ENCODE results near the gene TRPC3.

Gene TRPC3

GRCh38 chr4:121952290-121952689, 430 bp upstream of the TRPC3 start:
- H3K4me3 ChIP-seq (ENCODE audit: control insufficient read depth, low read depth, low read length) = no peak overlapping the region
- no peak for TF ChIP-seq CTCF (conservative IDR thresholded peaks at IDR 0.05; ENCODE audit: control insufficient read depth, insufficient read depth, low read depth, low read length)
- DNase-seq (ENCODE audit: low read depth) = no peak

GRCh38 chr4:121950680-121951520, 960 bp downstream of the TRPC3 start:
- H3K4me3 ChIP-seq (ENCODE audit: control insufficient read depth, low read depth, low read length) = peak overlapping the region; percentile 56
- TF ChIP-seq CTCF (conservative IDR thresholded peaks at IDR 0.05; ENCODE audit: control insufficient read depth, insufficient read depth, low read depth, low read length) = no peak
- DNase-seq (ENCODE audit: low read depth) = no peak

- peak; percentile 56 for DNase-seq (ENCODE audit: low read depth)
- peak; percentile 52 for TF ChIP-seq CTCF (conservative IDR thresholded peaks at IDR 0.05; ENCODE audit: control insufficient read depth, insufficient read depth, low read depth, low read length)
- H3K4me3 ChIP-seq (ENCODE audit: control insufficient read depth, low read depth, low read length) = peak overlapping the region; percentile 56
These were observed 1.6 kb downstream of the TRPC3 start for GRCh38 chr4:121950212-121950679.

GRCh38 chr4:121946644-121947043, 5.2 kb downstream of the TRPC3 start:
- TF ChIP-seq CTCF (conservative IDR thresholded peaks at IDR 0.05; ENCODE audit: control insufficient read depth, insufficient read depth, low read depth, low read length) = no peak
- DNase-seq (ENCODE audit: low read depth) = no peak
- H3K4me3 ChIP-seq (ENCODE audit: control insufficient read depth, low read depth, low read length) = no peak overlapping the region

DNA sequence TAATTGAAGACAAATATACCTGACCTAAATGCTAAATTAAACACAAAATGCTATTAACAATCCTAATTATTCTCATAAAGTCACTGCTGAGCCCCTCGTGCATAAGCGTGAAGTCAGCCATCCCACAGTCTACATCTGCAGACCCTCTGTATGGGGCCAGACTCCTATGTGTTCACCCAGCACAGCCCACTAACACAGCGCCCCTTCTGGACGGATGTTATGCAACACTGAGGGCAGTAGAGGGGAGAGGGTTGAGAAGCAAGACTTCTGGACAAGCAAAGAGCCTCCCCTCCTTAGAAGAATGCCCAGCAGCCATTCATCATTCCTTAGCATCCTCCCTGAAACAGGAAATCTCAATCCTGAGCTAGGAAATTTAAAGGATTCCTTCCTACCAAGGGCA, 7.9 kb downstream of the TRPC3 start:
- H3K4me3 ChIP-seq (ENCODE audit: control insufficient read depth, low read depth, low read length) = no peak overlapping the region
- no peak for DNase-seq (ENCODE audit: low read depth)

DNA sequence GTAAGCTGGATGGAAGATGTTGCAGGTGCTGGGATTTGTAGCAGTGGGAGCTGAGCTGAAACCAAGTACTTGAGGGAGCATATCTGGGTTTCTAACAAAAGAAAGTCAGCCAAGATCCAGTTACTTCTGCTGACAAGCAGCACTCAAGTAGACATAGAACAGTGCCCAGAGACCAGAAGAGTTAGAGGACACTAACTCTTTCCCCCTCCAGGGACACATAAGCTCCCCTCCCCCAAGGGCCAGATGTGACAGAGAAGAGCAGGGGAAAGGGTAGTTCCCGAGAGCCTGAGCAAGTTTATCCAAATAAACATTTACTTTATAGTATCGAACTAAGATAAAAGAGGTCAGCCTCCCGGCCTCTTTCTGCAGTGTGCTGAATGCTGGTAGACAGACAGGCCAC, 12.2 kb downstream of the TRPC3 start:
- no peak for TF ChIP-seq CTCF (conservative IDR thresholded peaks at IDR 0.05; ENCODE audit: control insufficient read depth, insufficient read depth, low read depth, low read length)
- DNase-seq (ENCODE audit: low read depth) = no peak
- H3K4me3 ChIP-seq (ENCODE audit: control insufficient read depth, low read depth, low read length) = no peak overlapping the region

More for the DNA sequence above, 7.9 kb downstream of the TRPC3 start:
- TF ChIP-seq CTCF (conservative IDR thresholded peaks at IDR 0.05; ENCODE audit: control insufficient read depth, insufficient read depth, low read depth, low read length) = peak; percentile 44
